A549 treated with CORT108297 at 1 μM for 4 hours (cell line): ENCODE data around the gene AGL. TPM values are rescaled to one million over a fixed set of nuclear protein-coding genes. Genes with fewer than 3 reads are reported as not detected.

Experiments
- total RNA-seq: library from RNA; stranded (reverse); fragments of 200-300 nt; extraction: Qiagen RNA extraction; gene quantifications from 5 replicates; pipeline ENCODE4 v1.2.3, GENCODE V29; 2022

Gene AGL
- total RNA-seq, result 2.6 to 3.9 TPM (median 3.4 TPM) in 5 replicates

GRCh38 chr1:99849744-99850458 is at the start of gene AGL:
AGL (plus strand) TSS chr1:99850361; CDS start chr1:99851043, 682 bp downstream.

DNA sequence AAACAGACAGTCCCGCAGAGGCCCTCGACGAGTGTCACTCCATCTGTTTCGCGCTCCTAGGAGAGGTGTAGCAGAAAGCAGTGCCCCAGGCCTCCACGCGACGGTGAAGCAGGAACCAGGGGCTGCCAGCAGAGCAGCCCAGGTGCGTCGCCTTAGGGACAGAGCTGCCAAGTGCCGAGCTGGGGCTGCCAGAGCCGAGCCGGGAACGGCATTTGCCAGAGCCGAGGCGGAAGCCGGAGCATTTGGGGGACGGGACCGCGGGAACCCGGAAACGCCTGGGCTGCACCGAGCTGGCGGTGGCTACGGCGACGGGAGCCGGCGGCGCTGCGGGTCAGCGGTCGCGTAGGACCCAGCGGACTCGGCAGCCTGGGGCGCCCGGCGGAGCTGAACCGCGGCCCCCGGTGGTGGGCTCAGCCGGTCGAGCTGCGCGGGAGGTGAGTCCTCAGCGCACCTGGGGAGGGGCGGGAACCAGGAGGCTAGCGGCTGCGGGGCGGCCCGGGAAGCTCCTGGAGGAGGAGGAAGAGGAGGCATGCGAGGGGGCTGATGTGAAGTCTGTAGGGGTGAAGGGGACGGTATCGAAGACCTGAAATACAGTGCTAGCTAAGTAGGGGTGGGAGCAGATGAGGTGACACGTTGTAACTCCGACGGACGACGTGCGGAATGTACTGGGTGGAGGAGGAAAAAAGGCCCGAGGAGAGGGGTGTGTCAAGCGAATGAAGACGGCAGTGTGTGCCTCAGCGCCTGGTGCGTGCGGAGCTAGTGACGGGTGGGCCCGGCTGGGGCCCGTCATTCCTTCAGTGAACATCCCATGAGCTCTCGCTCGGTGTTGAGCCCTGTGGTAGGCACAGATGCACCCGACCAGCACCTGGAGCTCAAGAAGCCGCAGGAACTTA is 119.8 kb downstream of the AGL start, which contains the start of gene SLC35A3:
Gene SLC35A3, plus strand, starts transcription at position 268 of the 893 bp plus-strand sequence. CDS start 23,559 bp downstream, outside the sequence.

Other genes with a start within 250 kb of the AGL start
- 0.25 to 0.46 TPM (median 0.43 TPM) in 5 replicates for gene PALMD, start 204.2 kb upstream of the AGL start, total RNA-seq
- 1.8 to 2.2 TPM (median 1.8 TPM) in 5 replicates for gene FRRS1, start 83.7 kb upstream of the AGL start, total RNA-seq
- gene SLC35A3, start 119.6 kb downstream of the AGL start, total RNA-seq, result 8.2 to 11.0 TPM (median 9.3 TPM) in 5 replicates